Measurements from ENCODE around the gene ZNF335. TPM values are rescaled to one million over a fixed set of nuclear protein-coding genes. Genes with fewer than 3 reads are reported as not detected.

ZNF335 gene
- total and polyA plus RNA-seq, 2 of the 13 experiments (the other 11 are each of a cell fraction or from before 2014, with no cell fraction given) = 9.7 to 13.7 TPM

DNA sequence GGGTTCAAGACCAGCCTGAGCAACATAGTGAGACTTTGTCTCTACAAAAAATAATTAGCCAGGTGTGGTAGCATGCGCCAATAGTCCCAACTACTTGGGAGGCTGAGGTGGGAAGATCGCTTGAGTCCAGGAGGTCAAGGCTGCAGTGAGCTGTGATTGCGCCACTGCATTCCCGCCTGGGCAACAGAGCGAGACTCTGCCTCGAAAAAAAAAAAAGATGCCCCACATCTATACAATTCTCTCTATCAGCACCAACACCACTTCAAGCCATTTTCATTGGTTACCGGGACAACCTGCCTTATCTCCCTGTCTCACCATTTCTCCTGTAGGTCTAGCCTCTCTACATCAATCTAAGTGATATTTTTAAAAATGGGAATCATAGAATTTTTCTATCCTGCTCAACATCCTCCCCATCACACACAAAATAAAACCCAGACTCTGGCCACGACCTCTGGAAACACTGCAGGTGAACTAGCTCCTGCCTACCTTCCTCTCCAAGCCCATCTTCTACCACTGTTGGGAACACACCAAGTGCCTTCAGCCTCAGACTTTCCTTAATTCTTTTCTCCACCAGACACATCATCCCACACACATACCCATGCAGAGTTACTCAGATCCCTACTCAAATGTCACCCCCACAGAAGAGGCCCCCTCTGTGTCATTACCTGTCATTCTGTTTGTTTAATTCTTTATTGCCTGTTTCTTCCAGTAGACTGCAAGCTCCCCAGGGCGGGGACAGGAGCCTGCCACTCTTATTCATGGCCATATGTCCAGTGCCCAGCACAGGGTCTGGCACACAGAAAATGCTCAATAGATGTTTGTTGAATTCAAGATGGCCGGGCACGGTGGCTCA, 50.4 kb downstream of the ZNF335 start (continued):
- TF ChIP-seq, protein P1, sequence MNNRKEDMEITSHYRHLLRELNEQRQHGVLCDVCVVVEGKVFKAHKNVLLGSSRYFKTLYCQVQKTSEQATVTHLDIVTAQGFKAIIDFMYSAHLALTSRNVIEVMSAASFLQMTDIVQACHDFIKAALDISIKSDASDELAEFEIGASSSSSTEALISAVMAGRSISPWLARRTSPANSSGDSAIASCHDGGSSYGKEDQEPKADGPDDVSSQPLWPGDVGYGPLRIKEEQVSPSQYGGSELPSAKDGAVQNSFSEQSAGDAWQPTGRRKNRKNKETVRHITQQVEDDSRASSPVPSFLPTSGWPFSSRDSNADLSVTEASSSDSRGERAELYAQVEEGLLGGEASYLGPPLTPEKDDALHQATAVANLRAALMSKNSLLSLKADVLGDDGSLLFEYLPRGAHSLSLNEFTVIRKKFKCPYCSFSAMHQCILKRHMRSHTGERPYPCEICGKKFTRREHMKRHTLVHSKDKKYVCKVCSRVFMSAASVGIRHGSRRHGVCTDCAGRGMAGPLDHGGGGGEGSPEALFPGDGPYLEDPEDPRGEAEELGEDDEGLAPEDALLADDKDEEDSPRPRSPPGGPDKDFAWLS (CRISPR knock-in tag; IDR thresholded peaks at IDR 0.05; ENCODE audit: borderline replicate concordance) = no peak
- TF ChIP-seq, protein P2, sequence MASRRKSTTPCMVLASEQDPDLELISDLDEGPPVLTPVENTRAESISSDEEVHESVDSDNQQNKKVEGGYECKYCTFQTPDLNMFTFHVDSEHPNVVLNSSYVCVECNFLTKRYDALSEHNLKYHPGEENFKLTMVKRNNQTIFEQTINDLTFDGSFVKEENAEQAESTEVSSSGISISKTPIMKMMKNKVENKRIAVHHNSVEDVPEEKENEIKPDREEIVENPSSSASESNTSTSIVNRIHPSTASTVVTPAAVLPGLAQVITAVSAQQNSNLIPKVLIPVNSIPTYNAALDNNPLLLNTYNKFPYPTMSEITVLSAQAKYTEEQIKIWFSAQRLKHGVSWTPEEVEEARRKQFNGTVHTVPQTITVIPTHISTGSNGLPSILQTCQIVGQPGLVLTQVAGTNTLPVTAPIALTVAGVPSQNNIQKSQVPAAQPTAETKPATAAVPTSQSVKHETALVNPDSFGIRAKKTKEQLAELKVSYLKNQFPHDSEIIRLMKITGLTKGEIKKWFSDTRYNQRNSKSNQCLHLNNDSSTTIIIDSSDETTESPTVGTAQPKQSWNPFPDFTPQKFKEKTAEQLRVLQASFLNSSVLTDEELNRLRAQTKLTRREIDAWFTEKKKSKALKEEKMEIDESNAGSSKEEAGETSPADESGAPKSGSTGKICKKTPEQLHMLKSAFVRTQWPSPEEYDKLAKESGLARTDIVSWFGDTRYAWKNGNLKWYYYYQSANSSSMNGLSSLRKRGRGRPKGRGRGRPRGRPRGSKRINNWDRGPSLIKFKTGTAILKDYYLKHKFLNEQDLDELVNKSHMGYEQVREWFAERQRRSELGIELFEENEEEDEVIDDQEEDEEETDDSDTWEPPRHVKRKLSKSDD (CRISPR knock-in tag; IDR thresholded peaks at IDR 0.05; ENCODE audit: low read depth) = no peak; the same call in 1 of the 2 replicates
- TF ChIP-seq, protein P3, sequence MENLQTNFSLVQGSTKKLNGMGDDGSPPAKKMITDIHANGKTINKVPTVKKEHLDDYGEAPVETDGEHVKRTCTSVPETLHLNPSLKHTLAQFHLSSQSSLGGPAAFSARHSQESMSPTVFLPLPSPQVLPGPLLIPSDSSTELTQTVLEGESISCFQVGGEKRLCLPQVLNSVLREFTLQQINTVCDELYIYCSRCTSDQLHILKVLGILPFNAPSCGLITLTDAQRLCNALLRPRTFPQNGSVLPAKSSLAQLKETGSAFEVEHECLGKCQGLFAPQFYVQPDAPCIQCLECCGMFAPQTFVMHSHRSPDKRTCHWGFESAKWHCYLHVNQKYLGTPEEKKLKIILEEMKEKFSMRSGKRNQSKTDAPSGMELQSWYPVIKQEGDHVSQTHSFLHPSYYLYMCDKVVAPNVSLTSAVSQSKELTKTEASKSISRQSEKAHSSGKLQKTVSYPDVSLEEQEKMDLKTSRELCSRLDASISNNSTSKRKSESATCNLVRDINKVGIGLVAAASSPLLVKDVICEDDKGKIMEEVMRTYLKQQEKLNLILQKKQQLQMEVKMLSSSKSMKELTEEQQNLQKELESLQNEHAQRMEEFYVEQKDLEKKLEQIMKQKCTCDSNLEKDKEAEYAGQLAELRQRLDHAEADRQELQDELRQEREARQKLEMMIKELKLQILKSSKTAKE (CRISPR knock-in tag; IDR thresholded peaks at IDR 0.05; ENCODE audit: borderline replicate concordance) = 0 out of 2 replicates have a peak, but pooled peaks have one; percentile 35
- TF ChIP-seq NR2F6 (IDR thresholded peaks at IDR 0.05) (peak; percentile 58), NR2F6 (CRISPR knock-in tag; IDR thresholded peaks at IDR 0.05) (peak; percentile 68), KDM2A (CRISPR knock-in tag; IDR thresholded peaks at IDR 0.05; ENCODE audit: borderline replicate concordance, low read depth) (0 out of 2 replicates have a peak, but pooled peaks have one; percentile 36), ZFP90 (CRISPR knock-in tag; IDR thresholded peaks at IDR 0.05; ENCODE audit: borderline replicate concordance) (no peak), ZNF777 (CRISPR knock-in tag; IDR thresholded peaks at IDR 0.05) (no peak), ZNF780A (CRISPR knock-in tag; IDR thresholded peaks at IDR 0.05) (no peak), RFX3 (CRISPR knock-in tag; IDR thresholded peaks at IDR 0.05) (0 out of 2 replicates have a peak, but pooled peaks have one; percentile 17), ZMYM3 (CRISPR knock-in tag; IDR thresholded peaks at IDR 0.05) (peak; percentile 96), MAFF (IDR thresholded peaks at IDR 0.05; ENCODE audit: low read depth, low read length) (no peak), ZBTB7B (CRISPR knock-in tag; IDR thresholded peaks at IDR 0.05) (no peak)
- TF ChIP-seq, protein P4, sequence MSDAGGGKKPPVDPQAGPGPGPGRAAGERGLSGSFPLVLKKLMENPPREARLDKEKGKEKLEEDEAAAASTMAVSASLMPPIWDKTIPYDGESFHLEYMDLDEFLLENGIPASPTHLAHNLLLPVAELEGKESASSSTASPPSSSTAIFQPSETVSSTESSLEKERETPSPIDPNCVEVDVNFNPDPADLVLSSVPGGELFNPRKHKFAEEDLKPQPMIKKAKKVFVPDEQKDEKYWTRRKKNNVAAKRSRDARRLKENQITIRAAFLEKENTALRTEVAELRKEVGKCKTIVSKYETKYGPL (CRISPR knock-in tag; IDR thresholded peaks at IDR 0.05) = 0 out of 2 replicates have a peak, but pooled peaks have one; percentile 14
- TF ChIP-seq, protein P5, sequence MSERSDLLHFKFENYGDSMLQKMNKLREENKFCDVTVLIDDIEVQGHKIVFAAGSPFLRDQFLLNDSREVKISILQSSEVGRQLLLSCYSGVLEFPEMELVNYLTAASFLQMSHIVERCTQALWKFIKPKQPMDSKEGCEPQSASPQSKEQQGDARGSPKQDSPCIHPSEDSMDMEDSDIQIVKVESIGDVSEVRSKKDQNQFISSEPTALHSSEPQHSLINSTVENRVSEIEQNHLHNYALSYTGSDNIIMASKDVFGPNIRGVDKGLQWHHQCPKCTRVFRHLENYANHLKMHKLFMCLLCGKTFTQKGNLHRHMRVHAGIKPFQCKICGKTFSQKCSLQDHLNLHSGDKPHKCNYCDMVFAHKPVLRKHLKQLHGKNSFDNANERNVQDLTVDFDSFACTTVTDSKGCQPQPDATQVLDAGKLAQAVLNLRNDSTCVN (CRISPR knock-in tag; IDR thresholded peaks at IDR 0.05; ENCODE audit: borderline replicate concordance) = 0 out of 2 replicates have a peak, but pooled peaks have one; percentile 54

Data from HepG2 (cell line).